ENCODE measurements around the gene ZNF366.
A peak's percentile ranks its signal among the peaks of the same experiment; 100 is the strongest.
"Not testable (repeated sequence)": the region's sequence is repeated elsewhere in the genome, so short reads cannot be mapped to it uniquely, and the experiment has no call there.

ZNF366 gene

GRCh38 chr5:72408603-72409002, 98.6 kb downstream of the ZNF366 start:
- DNase-seq, result no peak

DNA sequence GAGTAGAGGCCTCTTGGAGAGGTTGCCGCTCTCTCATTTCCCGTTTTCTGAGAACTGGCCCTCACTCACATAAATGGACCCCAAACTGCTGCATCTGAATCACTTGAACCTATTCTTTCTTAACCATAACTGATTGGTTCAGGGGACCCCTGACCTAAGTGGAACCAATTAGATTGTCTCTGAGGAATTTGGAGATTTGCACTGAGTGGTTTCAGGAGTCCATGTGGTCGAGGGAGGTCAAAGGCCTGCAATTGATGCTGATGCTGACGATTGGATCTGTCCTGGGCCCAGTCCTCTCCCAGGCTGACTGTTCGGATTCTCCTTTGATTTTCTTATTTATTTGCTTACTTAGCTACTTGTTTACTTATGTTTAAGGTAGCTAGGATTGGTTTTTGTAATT, 99.1 kb downstream of the ZNF366 start:
- no peak for DNase-seq

DNA sequence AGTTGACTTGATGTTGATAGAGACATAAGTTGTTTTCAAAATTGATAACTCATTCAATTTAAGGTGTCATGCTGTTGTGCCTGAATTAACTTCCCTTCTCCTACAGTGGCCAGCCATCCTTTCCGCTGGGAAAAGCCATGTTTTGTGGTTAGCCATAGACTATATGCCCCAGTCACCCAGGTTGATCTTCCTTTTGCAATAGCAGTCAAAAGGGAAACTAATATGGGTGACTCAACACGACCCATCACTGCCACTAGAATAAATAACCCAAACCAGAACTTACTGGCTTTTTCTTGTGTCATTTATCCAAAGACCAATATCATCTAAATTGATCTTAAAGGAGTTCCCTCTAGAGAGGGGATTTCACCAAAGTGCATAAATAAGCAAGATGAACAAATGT, 99.7 kb downstream of the ZNF366 start:
- no peak for DNase-seq

DNA sequence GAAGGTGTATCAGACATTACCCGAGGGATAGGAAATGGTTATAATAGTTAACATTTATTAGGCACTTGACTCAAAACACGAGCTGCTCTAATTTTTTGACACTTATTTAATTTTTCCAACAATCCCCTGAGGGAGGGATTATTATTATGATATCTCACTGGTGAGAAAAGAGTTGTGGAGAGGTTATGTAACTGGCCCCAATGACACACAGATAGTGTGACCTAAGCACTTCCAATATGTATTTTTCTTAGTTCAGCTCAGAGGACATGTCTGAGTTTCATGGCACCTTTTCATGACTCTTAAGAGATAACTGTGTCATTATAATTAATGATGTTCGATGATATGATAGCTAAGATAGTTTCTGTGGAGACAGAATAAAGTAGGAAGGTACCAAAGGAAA, 100.1 kb downstream of the ZNF366 start:
- no peak for DNase-seq

DNA sequence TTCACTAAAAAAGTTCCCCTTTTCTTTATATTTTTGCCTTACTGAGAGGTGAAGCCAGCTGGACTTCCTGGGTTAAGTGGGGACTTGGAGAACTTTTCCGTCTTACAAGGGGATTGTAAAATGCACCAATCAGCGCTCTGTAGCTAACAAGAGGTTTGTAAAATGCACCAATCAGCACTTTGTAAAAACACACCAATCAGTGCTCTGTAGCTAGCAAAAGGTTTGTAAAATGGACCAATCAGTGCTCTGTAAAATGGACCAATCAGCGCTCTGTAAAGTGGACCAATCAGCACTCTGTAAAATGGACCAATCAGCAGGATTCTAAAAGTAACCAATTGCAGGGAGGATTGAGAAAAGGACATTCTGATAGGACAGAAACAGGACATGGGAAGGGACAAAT, 102.4 kb downstream of the ZNF366 start:
- DNase-seq, result not testable (repeated sequence)

- no peak for DNase-seq
Observed at GRCh38 chr5:72402959-72403628, 104.1 kb downstream of the ZNF366 start.

GRCh38 chr5:72402381-72402890, 104.8 kb downstream of the ZNF366 start:
- DNase-seq, result no peak

- no peak for DNase-seq
Observed at GRCh38 chr5:72400950-72401349, 106.3 kb downstream of the ZNF366 start.

- no peak for DNase-seq
Observed at GRCh38 chr5:72397836-72398235, 109.4 kb downstream of the ZNF366 start.

GRCh38 chr5:72394688-72395087, 112.5 kb downstream of the ZNF366 start:
- peak in 1 of 51 donors; percentile 1 for DNase-seq

- DNase-seq, result no peak
Observed at GRCh38 chr5:72393052-72393451, 114.2 kb downstream of the ZNF366 start.
